Measurements from ENCODE around the gene ARAP1. TPM values are rescaled to one million over a fixed set of nuclear protein-coding genes. Genes with fewer than 3 reads are reported as not detected.

The ARAP1 gene
- total and polyA plus RNA-seq, 2 of the 8 experiments (the other 6 are each of a cell fraction or from before 2014, with no cell fraction given): 25.7 to 61.6 TPM

DNA sequence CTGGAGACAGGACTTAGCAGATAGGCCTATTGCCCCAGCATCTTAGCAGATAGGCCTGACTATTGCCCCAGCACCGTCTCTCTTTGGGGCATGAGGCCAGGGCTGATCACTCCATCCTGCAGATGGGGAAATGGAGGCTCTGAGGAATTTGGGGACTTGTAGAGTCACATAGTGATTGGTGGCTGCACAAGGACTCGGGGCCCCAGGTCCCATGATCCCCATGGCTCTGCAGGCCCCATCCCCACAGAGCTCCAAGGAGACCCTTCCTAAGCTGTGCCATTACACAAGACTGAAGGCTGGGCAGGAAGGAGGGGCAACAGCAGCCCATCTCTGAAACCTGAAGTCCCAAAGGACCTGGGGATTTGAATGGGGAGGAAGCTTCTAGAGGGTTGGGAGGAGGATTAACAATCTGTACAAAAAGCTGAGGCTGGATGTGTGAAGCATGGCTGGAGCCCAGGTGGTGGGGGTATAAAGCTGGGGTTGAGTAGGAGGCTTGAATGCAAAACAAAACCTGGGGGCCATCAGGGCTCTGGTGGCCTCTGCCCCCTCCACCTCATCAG, 1.6 kb downstream of the ARAP1 start (continued):
- no peak for TF ChIP-seq SIX5 (IDR thresholded peaks at IDR 0.05; ENCODE audit: low read depth, low read length)

Data from H1 (cell line).